Activated T-cell treated with anti-CD3 and anti-CD28 coated beads for 1 hour (primary cell): ENCODE results near the gene AKAP11.

Experiments used
- DNase-seq: peaks from one replicate; pipeline ENCODE4 v3.0.0-alpha.2; 2020; ENCODE audit warnings: low read depth

AKAP11 gene

GRCh38 chr13:42337808-42338600 lies 66.1 kb downstream of the AKAP11 start:
- no peak for DNase-seq

GRCh38 chr13:42345367-42345766 lies 73.4 kb downstream of the AKAP11 start:
- no peak for DNase-seq

GRCh38 chr13:42348576-42348975 lies 76.6 kb downstream of the AKAP11 start:
- DNase-seq, result no peak

- DNase-seq, result no peak
Measured at GRCh38 chr13:42350141-42350540, 78.2 kb downstream of the AKAP11 start.

- DNase-seq, result no peak
Measured at GRCh38 chr13:42354241-42355091, 82.5 kb downstream of the AKAP11 start.

- DNase-seq, result peak; percentile 36
Measured at GRCh38 chr13:42355092-42355485, 83.1 kb downstream of the AKAP11 start.

- no peak for DNase-seq
Measured at GRCh38 chr13:42355491-42356183, 83.7 kb downstream of the AKAP11 start.

GRCh38 chr13:42356184-42356575 lies 84.2 kb downstream of the AKAP11 start:
- no peak for DNase-seq

- no peak for DNase-seq
Measured at GRCh38 chr13:42360046-42360574, 88.2 kb downstream of the AKAP11 start.

- no peak for DNase-seq
Measured at GRCh38 chr13:42361701-42362100, 89.7 kb downstream of the AKAP11 start.

GRCh38 chr13:42363941-42364612 lies 92.1 kb downstream of the AKAP11 start:
- DNase-seq, result no peak

- DNase-seq, result no peak
Measured at GRCh38 chr13:42364613-42365000, 92.7 kb downstream of the AKAP11 start.

- DNase-seq, result no peak
Measured at GRCh38 chr13:42367831-42368230, 95.9 kb downstream of the AKAP11 start.

GRCh38 chr13:42369071-42369797 lies 97.3 kb downstream of the AKAP11 start:
- DNase-seq, result no peak

GRCh38 chr13:42370229-42370628 lies 98.3 kb downstream of the AKAP11 start:
- no peak for DNase-seq
